Adrenal gland (tissue), 5 donors: ENCODE measurements around the gene C2orf78.

Experiments used
- CTCF ChIP-seq, 6 experiments: fragments of 450-650 bp in 4 of 6; fragments of 200-600 bp in 2 of 6; sonication (generic) in 1 of 6; IDR thresholded peaks; 1 replicate in 5 of 6; 2 replicates in 1 of 6; pipeline versions ENCODE4 v1.5.1 to v1.8.0; 2016 to 2021; ENCODE audit warnings: antibody characterized with exemption in 6 of 6, mild to moderate bottlenecking in 2 of 6, moderate library complexity in 1 of 6
- POLR2A ChIP-seq, 2 donors: fragments of 450-650 bp; IDR thresholded peaks; one replicate each; pipeline ENCODE4 v1.6.1; 2017; ENCODE audit warnings: antibody characterized with exemption in 2 of 2, mild to moderate bottlenecking in 2 of 2, moderate library complexity in 1 of 2
- donor health status: DM: no; HTN: no; CAD: no.

DNA sequence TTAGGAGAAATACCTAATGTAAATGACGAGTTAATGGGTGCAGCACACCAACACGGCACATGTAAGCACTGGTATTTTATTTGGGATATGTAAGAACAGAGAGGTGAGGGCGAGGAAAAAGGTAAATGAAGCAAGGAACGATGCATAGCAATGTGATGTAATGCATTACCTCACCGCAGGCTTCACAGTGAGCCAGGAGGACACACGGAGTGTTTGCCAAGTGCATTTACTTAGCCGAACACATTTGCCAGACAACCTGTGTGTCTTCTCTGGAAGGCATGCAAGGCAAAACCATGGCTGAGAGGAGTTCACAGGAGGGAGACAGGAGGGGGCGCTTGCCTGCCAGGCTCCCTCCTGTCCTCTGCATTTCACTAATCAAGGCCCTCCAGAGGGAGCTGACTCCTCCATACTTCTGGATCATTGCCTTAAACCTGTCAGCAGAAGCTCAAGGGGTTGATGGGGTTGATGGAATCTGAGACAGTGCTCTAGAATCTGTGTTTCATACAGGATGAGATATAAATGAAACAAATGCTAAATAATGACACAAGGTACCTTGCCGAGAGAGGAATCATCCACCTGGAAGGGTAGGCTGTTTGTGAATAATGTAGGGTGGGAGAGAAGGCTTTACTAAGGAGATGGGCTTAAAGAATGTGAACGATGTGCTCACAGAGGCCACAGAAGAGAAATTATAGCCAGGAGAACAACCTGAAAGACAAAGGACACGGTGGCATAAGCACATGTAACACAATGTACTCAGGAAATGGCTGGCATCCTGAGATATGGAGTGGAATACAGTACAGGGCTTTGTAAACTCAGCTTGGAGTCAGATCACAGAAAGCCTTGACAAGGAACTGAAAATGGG lies 37.7 kb upstream of the C2orf78 start:
- TF ChIP-seq POLR2A (IDR thresholded peaks at IDR 0.05) (no peak), CTCF (IDR thresholded peaks at IDR 0.05) (no peak)
